Measurements from ENCODE around the gene SSRP1. TPM values are rescaled to one million over a fixed set of nuclear protein-coding genes. Genes with fewer than 3 reads are reported as not detected.
"Not testable (repeated sequence)": the region's sequence is repeated elsewhere in the genome, so short reads cannot be mapped to it uniquely, and the experiment has no call there.

The SSRP1 gene
- 102 and 115 TPM in 2 replicates for total RNA-seq

- no peak for DNase-seq (ENCODE audit: low read depth, low spot score)
Measured at GRCh38 chr11:57335343-57336110, at the start of gene SSRP1. SSRP1 (minus strand) TSS chr11:57335892; CDS start chr11:57335121, 771 bp downstream.

- DNase-seq (ENCODE audit: low read depth, low spot score), result no peak
Measured at GRCh38 chr11:57380975-57381374, 45.3 kb upstream of the SSRP1 start, which contains the start of gene PRG3. PRG3 (minus strand) TSS chr11:57381150; CDS start chr11:57380708, 442 bp downstream.

- DNase-seq (ENCODE audit: low read depth, low spot score), result no peak
Measured at GRCh38 chr11:57379732-57380131, 44.0 kb upstream of the SSRP1 start.

GRCh38 chr11:57378186-57378585 is 42.5 kb upstream of the SSRP1 start:
- no peak for DNase-seq (ENCODE audit: low read depth, low spot score)

- no peak for DNase-seq (ENCODE audit: low read depth, low spot score)
Measured at GRCh38 chr11:57377107-57377506, 41.4 kb upstream of the SSRP1 start.

GRCh38 chr11:57376095-57377090 is 40.7 kb upstream of the SSRP1 start:
- no peak for DNase-seq (ENCODE audit: low read depth, low spot score)

- no peak for DNase-seq (ENCODE audit: low read depth, low spot score)
Measured at GRCh38 chr11:57375490-57375889, 39.8 kb upstream of the SSRP1 start.

- no peak for DNase-seq (ENCODE audit: low read depth, low spot score)
Measured at GRCh38 chr11:57374966-57375365, 39.3 kb upstream of the SSRP1 start.

GRCh38 chr11:57373146-57373545 is 37.5 kb upstream of the SSRP1 start:
- DNase-seq (ENCODE audit: low read depth, low spot score), result no peak

- DNase-seq (ENCODE audit: low read depth, low spot score), result no peak
Measured at GRCh38 chr11:57370941-57371340, 35.2 kb upstream of the SSRP1 start.

GRCh38 chr11:57370251-57370650 is 34.6 kb upstream of the SSRP1 start:
- DNase-seq (ENCODE audit: low read depth, low spot score), result no peak

GRCh38 chr11:57368845-57369232 is 33.1 kb upstream of the SSRP1 start:
- DNase-seq (ENCODE audit: low read depth, low spot score), result no peak

GRCh38 chr11:57368106-57368844 is 32.6 kb upstream of the SSRP1 start:
- DNase-seq (ENCODE audit: low read depth, low spot score), result no peak

- no peak for DNase-seq (ENCODE audit: low read depth, low spot score)
Measured at GRCh38 chr11:57364851-57365660, 29.4 kb upstream of the SSRP1 start.

- no peak for DNase-seq (ENCODE audit: low read depth, low spot score)
Measured at GRCh38 chr11:57363131-57364080, 27.7 kb upstream of the SSRP1 start.

- no peak for DNase-seq (ENCODE audit: low read depth, low spot score)
Measured at GRCh38 chr11:57361926-57362325, 26.2 kb upstream of the SSRP1 start.

- DNase-seq (ENCODE audit: low read depth, low spot score), result not testable (repeated sequence)
Measured at GRCh38 chr11:57361420-57361819, 25.7 kb upstream of the SSRP1 start.

GRCh38 chr11:57360991-57361390 is 25.3 kb upstream of the SSRP1 start:
- no peak for DNase-seq (ENCODE audit: low read depth, low spot score)

GRCh38 chr11:57359896-57360690 is 24.4 kb upstream of the SSRP1 start:
- no peak for DNase-seq (ENCODE audit: low read depth, low spot score)

Measured in pulmonary artery endothelial cell (primary cell).